COLO829 (cell line): ENCODE measurements around the gene DIP2C.
A peak's percentile ranks its signal among the peaks of the same experiment; 100 is the strongest.

Experiments
- DNase-seq: peaks from one replicate; pipeline ENCODE4 v3.0.0; 2012; ENCODE audit warnings: low spot score

DIP2C gene

GRCh38 chr10:571688-572451 is 117.6 kb downstream of the DIP2C start:
- DNase-seq: no peak

- DNase-seq: no peak
Measured at GRCh38 chr10:571166-571565, 118.3 kb downstream of the DIP2C start.

DNA sequence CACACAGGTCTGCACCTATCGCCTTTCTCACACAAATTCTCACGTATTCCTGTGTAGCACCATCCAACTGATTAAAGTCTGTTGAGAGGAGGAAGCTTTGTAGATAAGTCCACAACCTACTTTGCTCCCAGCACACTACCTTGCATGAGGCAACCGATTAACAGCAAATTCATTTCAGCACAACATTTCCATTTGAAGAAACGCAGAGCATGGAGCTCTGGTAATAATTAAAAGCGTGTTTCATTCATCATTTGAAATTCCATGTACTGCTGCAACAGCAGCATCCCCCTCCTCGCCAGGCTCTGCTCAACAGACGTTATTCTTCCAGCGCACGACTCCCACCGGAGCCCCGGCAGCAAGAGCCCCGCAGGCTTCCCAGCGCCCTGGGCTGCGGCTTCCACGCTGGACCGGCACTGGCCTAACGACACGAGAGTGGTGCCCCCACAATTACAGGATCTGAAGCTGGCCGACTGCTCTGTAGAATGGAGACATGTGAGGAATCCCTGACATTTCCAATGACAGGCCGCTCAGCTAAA is 118.8 kb downstream of the DIP2C start:
- DNase-seq: no peak

DNA sequence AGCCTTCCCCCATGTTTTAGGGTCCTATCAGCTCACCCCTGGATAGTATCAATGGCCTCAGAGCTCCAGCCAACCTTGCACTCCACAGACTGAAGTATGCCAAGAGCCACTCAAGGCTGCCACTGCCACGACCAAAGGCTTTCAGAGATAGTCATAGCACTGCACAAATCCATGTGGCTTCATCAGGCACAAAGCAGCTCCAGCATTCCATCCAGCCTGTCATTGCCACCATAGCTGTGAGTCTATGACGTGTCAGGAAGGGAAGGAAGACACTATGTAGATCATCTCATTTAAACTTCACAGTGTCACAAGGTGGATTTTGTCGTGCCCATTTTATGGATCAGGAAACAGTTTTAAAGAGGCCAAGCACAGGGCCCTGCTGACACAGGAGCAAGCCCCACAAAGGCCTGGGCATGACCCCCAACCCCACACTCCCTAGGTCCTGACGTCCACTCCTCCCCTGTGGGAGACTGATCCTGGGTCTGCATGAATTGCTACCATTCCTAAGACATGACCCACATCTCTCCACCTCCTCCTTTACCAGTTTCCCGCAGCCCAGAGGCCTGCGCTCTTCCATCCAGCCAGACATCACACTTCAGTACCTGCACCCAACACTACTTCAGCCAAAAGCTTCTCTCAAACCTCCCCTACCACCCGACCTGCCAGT is 119.4 kb downstream of the DIP2C start:
- no peak for DNase-seq

DNA sequence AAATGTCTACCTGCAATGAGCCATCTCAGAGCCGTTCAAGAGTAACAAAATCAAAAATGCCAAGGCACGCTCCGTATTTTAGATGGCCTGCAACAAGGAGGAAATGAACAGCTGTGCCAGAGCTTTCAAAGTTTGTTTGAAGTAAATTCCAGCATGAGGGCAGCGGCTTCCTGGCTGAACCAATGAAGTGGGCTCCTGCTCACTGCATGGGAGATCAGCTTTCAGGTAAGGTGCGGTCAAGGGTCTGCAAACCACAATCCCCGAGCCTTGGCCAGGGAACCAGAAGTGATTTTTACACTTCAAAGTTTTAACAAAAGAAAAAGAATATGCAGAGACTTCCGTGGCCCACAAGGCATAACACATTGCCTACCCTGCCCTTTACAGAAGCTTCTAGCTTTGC is 120.6 kb downstream of the DIP2C start:
- no peak for DNase-seq

- no peak for DNase-seq
Measured at GRCh38 chr10:567869-568268, 121.6 kb downstream of the DIP2C start.

GRCh38 chr10:566241-566885 is 123.1 kb downstream of the DIP2C start:
- no peak for DNase-seq

DNA sequence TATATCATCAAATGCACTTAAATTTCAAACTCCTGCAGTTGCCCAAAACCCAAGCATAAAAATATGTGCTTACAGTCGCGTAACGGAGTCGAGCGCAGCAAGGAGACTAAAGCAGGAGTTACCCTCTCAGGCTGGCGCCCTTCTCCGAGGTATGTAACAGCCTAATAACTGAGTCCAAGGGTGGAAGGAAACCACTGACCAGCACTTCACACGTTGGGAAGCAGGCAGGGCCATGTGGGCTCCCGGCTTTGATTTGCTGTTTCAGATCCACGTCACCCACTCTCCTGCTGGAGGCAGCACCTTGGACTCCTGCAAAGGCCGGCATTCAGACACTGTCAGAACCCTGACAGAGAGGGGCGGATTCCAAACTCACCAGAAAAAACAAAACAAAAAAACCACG is 123.8 kb downstream of the DIP2C start:
- no peak for DNase-seq

DNA sequence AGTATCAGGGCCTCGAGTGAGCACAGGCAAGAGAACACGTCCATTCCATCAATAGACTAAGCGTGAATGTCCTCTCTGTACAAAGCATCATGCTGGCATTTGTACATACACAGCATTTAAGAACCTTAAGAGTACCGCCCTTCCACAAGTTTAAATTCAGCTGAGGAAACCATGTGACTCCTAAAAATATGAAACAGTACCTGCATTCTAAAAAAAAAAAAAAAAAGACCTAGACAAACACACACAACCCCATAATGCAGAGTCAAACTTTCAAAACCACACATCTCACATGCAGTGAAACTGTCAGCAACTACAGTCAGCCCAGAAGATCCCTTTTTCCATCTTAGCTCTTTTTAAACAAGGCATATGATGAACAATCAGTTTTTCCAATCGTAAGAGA is 124.3 kb downstream of the DIP2C start:
- DNase-seq: no peak

DNA sequence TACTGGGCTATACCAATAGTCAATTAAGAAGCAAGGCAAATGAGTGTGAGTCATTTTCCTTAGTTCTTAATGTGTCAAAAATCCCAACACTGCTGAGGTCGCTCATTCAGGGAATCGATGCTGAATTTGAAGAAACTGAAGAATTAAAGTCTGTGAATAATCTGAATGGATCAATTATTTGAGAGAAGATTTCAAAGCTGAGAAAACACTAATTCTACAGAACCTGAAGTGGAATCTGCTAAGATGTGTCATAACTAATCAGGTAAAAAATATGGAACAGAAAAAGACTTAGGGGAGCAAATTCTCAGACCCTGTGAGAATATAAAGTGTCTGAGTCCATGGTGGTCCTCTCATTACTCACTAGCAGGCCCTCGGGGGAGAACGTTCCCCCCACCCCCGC is 125.6 kb downstream of the DIP2C start:
- no peak for DNase-seq

DNA sequence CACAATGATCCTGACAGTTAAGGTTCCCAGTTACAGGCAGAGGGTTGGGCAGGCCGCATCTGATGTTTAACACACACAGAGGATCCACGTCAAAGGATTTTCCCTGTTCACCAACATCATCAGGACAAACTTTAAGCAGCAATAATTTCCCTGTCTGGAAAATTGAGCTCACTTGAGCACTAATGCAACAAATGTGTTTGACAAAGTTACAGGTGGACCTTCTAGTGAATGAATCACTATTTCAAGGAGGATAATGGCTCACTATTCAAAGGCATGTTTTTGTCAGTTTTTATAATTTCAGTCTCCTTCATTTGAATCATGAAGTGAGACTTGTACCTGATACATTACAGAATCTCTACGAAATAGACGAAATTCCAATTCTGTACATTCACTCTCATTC is 127.3 kb downstream of the DIP2C start:
- DNase-seq: no peak

DNA sequence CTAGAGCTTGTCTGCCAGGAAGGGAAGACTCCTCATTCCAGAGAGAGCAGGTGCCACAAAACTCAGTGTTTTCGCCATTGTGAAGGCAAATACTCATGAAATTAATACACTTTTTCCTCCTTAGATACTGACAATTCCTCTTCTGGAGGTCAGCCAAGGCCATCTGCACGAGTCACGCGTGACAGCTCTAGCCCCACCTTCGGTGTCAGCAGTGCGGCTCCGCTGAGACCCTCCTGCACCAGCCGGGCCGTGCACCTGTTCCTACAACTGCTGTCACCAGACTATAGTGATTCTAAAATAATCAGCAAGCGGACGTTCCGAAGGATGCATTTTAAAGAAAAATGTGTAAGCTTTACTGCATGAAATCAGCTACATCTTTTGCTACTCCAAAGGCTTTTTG is 127.7 kb downstream of the DIP2C start:
- DNase-seq: no peak

DNA sequence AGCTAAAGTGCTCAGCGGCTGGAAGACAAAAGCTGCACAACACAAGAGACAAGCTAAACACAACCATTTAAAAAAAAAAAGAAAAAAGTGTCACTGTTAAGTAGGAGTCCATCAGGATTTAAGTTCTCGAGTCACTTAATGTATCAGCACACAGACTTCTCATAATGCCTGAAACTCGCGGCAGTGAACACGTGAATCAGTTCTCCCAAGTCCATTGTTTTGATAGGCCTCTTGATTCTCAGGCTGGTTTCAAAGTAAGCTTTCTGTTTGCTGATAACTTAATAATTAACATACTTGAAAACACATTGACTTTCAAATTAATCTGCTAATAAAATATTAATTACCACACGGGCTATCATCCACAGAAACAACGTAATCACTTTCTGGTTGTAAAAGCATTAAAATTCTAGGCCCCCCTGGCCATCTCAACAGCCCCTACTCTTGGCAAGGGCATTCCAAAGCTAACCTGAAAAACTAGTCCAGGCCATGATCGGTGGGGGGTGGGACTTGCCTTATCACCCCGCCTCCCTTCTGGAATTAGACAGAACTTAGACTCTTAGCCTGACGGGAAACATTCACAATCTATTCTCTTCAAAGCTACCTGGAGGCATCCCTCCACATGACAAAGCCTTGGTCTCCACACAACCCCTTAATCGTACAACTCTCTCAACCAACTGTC is 129.0 kb downstream of the DIP2C start:
- DNase-seq: no peak

DNA sequence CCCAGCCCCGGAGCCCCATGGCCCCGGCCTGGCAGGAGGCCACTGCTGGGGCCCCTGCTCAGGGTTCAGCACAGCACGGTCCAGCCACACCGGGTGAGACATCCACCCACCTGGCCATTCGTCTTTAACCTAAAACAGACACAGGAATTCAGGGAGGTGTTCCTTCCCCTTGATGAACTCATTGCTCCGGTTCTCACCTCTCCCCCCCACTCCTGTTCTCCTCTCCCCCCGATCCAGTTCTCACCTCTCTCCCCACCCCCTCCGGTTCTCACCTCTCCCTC is 129.8 kb downstream of the DIP2C start:
- no peak for DNase-seq

DNA sequence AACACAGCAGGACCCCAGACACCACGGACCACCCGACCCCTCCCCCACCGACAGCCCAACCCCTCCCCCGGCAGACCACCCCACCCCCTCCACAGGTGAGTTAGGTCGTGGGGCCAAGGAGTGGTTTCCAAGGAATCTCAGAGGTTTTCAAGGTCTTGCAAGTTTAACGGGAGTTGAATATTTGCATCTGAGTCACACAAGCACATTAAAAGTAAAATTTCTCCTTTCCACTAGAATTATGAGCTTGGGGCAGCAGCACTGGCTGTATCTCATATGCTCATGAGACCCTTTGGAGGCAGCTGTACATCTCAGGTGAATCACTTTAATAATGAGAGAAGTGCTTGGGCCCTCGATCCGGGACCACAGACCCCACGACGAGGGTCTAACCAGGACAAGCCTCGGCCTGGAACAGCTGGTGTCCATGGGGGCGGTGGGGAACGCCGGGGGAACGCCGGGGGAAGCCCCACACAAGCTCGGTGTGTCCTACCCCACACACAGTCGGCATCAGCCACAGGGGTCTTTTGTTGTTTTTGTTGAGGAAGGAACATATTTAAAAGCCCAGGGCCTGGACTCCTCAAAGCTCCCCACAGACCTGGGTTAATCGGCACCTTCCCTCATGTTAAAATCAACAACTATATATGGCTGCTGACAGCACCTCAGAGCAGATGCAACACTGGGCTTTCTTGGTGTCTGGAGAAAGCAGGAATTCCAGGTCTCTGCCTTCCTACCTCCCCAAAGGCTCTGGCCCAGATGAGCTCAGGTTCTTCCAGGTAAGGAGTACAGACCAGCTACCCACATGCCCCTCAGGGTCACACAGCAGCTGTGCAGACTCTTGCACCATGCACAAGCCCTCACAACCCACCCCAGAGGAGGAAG is 130.3 kb downstream of the DIP2C start:
- no peak for DNase-seq

- no peak for DNase-seq
Measured at GRCh38 chr10:558364-558763, 131.1 kb downstream of the DIP2C start.

DNA sequence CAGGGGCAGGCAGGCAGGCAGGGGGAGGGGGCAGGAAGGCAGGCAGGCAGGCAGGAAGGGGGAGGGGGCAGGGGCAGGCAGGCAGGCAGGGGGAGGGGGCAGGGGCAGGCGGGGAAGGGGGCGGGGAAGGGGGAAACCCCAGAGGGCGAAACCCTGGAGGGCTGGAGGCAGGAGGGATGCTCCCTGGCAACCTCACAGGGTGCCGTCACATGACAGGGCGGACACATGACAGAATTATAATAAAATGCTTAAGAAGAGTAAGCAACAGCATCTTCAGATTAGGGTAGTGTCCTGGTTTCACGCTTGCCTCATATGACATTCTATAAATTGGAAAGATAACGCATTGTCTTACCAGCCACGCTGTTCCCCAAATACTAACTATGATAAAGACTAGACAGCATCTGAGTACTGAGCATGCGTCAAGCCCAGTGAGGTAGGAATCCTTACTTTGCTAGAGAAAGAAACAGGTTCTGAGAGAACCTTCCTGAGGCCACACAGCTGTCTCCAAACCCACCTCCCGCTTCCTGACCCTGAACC is 131.6 kb downstream of the DIP2C start:
- peak; percentile 12 for DNase-seq

DNA sequence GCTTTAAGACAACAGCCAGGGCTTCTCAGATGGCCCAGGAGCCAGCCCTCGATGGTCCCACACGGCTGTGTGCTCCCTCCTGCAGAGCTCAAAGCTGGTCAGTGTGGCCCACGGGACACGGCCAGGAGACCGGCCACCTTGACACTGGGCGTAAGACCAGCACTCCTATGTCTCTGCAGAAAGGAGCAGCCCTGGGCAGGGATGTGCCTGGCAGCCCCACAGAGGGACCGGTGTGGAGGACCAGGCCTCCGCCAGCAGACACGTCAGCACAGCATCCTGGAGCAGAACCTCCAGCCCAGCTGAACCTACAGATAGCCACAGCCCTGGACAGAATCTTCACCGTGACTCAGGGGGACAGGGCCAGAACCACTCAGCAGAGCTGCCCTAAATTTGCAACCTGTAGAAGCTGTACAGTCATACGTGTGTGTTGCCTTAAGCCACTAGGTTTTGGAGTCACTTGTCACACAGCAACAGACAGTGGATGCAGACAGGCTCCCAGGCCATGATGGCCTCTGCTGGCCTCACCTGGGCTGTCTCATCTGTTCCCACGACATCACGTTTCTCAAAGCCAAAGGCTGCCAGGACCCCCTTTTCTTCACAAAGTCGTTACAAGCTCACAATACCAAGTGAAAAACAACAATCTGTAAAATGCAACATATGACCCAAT is 132.4 kb downstream of the DIP2C start:
- DNase-seq: no peak

DNA sequence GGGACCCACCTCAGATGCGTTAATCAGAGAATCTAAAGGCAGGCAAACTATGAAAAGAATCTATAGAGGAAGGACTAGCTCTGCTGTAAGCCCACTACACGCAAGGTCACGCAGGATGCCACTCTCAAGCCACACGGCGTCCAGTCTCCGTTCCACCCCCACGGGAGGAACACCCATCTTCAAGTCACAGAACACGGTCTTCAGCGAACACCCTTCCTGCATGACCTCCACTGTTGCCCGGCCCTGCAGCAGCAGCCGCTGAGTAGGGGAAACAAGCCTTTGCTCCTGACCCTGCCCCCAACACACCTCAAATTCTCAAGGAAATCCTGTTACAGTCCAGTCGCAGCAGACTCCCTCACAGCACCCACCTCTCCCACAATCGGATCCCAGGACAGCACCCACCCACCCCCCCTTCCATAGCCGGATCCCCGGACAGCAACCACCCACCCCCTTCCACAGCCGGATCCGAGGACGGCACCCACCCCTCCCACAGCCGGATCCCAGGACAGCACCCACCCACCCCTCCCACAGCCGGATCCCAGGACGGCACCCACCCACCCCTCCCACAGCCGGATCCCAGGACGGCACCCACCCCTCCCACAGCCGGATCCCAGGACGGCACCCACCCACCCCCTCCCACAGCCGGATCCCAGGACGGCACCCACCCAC is 133.7 kb downstream of the DIP2C start:
- DNase-seq: no peak

DNA sequence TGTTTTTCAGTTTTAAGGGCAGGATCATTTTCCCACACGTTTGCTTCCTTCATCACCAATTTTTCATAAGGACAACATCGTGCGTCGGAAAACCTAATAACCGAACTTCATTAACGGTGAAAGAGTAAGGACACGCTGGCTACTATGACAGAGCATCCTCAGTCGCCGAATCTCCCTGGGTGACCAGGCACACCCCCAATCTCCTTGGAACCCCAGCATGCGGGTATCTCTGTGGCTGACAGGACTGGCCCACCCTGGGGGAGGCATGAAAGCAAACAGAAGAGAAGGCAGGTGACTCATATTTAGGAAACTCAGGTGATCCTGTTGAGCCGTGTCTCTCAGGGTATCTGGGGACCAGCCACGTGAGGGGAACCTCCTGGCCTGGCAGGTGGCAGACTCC is 134.2 kb downstream of the DIP2C start:
- no peak for DNase-seq
